ENCODE measurements around the gene WDR62.
"Not testable (repeated sequence)": the region's sequence is repeated elsewhere in the genome, so short reads cannot be mapped to it uniquely, and the experiment has no call there.

GRCh38 chr19:36041092-36041491 lies 13.6 kb upstream of the WDR62 start:
- TF ChIP-seq POLR2A (IDR thresholded peaks at IDR 0.05; ENCODE audit: low read depth, low read length); CTCF (IDR thresholded peaks at IDR 0.05; ENCODE audit: extremely low read depth in 1 of 2, insufficient read depth in 1 of 2, low read depth in 1 of 2, low read length in 2 of 2); POLR2AphosphoS5 (IDR thresholded peaks at IDR 0.05; ENCODE audit: insufficient read depth, low read depth, low read length); EZH2 (IDR thresholded peaks at IDR 0.05; ENCODE audit: borderline replicate concordance, low read depth, low read length, severe bottlenecking): not testable (repeated sequence)

Data from endothelial cell of umbilical vein (primary cell).